ENCODE data around the gene SLK.

GRCh38 chr10:103926722-103927319, 40.1 kb upstream of the SLK start:
- TF ChIP-seq, protein P1, sequence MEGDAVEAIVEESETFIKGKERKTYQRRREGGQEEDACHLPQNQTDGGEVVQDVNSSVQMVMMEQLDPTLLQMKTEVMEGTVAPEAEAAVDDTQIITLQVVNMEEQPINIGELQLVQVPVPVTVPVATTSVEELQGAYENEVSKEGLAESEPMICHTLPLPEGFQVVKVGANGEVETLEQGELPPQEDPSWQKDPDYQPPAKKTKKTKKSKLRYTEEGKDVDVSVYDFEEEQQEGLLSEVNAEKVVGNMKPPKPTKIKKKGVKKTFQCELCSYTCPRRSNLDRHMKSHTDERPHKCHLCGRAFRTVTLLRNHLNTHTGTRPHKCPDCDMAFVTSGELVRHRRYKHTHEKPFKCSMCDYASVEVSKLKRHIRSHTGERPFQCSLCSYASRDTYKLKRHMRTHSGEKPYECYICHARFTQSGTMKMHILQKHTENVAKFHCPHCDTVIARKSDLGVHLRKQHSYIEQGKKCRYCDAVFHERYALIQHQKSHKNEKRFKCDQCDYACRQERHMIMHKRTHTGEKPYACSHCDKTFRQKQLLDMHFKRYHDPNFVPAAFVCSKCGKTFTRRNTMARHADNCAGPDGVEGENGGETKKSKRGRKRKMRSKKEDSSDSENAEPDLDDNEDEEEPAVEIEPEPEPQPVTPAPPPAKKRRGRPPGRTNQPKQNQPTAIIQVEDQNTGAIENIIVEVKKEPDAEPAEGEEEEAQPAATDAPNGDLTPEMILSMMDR (IDR thresholded peaks at IDR 0.05; ENCODE audit: low read depth, low read length) = no peak
- no peak for TF ChIP-seq EZH2phosphoT487 (IDR thresholded peaks at IDR 0.05; ENCODE audit: low read depth)

Measured in OCI-LY3 (cell line).